ENCODE results near the gene GADD45A.
"Not testable (repeated sequence)": the region's sequence is repeated elsewhere in the genome, so short reads cannot be mapped to it uniquely, and the experiment has no call there.

DNA sequence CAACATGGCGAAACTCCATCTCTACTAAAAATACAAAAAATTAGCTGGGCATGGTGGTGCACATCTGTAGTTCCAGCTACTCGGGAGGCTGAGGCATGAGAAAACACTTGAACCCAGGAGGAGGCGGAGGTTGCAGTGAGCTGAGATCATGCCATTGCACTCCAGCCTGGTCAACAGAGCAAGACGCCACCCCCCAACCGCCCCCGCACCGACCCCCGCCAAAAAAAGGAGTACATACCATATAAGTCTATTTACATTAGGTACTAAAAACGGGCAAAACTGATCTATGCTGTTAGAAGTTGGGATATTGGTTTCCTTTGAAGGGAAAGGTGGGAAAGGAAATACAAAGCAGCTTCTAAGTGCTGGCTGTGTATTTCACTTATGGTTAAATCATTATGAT, 45.3 kb downstream of the GADD45A start:
- not testable (repeated sequence) for TF ChIP-seq CTCF (conservative IDR thresholded peaks at IDR 0.05; ENCODE audit: low read length); EZH2phosphoT487 (IDR thresholded peaks at IDR 0.05; ENCODE audit: borderline replicate concordance)
